IMR-90 (cell line): ENCODE measurements around the gene RAP2C. TPM values are rescaled to one million over a fixed set of nuclear protein-coding genes. Genes with fewer than 3 reads are reported as not detected.

ENCODE experiments used
- ATAC-seq: fragments of 200-7000 bp; cut with Tn5 transposase; 2 replicates; pipeline ENCODE4 v1.9.1; 2020; ENCODE audit warnings: low read depth, mild to moderate bottlenecking, moderate library complexity
- BruUV-seq: library from RNA; stranded (reverse); fragments of 400-500 nt; replicated peaks from 2 replicates; lab custom pipeline; 2021; lab: Mats Ljungman, UMichigan
- CTCF ChIA-PET: fragments of 300-600 bp; formaldehyde crosslinking; extraction: SDS; loops from one replicate; lab custom pipeline; 2021; ENCODE audit warnings: antibody characterized with exemption; lab: Yijun Ruan, JAX
- POLR2A ChIA-PET: fragments of 300-600 bp; sonication (Branson Sonifier 250); formaldehyde crosslinking; loops from one replicate; lab custom pipeline; 2022; ENCODE audit warnings: antibody characterized with exemption; ENCODE audit not compliant: unreplicated experiment; lab: Charles Lee
- DNase-seq: peaks from one replicate; pipeline ENCODE4 v3.0.0; 2013
- H2AFZ ChIP-seq: replicated peaks from 2 replicates; pipeline ENCODE3; 2013; ENCODE audit warnings: low read length, mild to moderate bottlenecking; ENCODE audit not compliant: poor library complexity
- H2AK5ac ChIP-seq: 2 replicates; pipeline ENCODE4 v1.6.1; 2013; ENCODE audit warnings: low read depth, low read length, inconsistent platforms
- H2AK9ac ChIP-seq: replicated peaks from 2 replicates; pipeline ENCODE3; 2013; ENCODE audit warnings: mild to moderate bottlenecking, low read depth, low read length, moderate library complexity; ENCODE audit not compliant: poor library complexity
- H2BK120ac ChIP-seq: 2 replicates; pipeline ENCODE4 v1.6.1; 2013; ENCODE audit warnings: low read depth, low read length, inconsistent platforms
- H2BK15ac ChIP-seq: 3 replicates; pipeline ENCODE4 v1.6.1; 2013; ENCODE audit warnings: low read depth, low read length, inconsistent platforms
- H2BK20ac ChIP-seq: 2 replicates; pipeline ENCODE4 v1.6.1; 2013; ENCODE audit warnings: low read depth, mild to moderate bottlenecking, inconsistent platforms, low read length, moderate library complexity
- H2BK5ac ChIP-seq: 2 replicates; pipeline ENCODE4 v1.6.1; 2013; ENCODE audit warnings: mild to moderate bottlenecking, low read depth, low read length, inconsistent platforms; ENCODE audit not compliant: poor library complexity, severe bottlenecking
- H3K14ac ChIP-seq: replicated peaks from 2 replicates; pipeline ENCODE4 v1.6.1; 2013; ENCODE audit warnings: low read depth, low read length, inconsistent platforms
- H3K18ac ChIP-seq: 2 replicates; pipeline ENCODE4 v1.6.1; 2013; ENCODE audit warnings: low read depth, low read length, control low read depth
- H3K23ac ChIP-seq: 2 replicates; pipeline ENCODE4 v1.6.1; 2013; ENCODE audit warnings: low read depth, low read length, inconsistent platforms
- H3K27ac ChIP-seq: 2 replicates; pipeline ENCODE4 v1.5.1; 2013; ENCODE audit warnings: mild to moderate bottlenecking, control low read depth, low read length; ENCODE audit not compliant: insufficient read depth
- H3K27me3 ChIP-seq: 2 replicates; pipeline ENCODE4 v1.6.1; 2013; ENCODE audit warnings: low read length; ENCODE audit not compliant: control insufficient read depth, insufficient read depth
- H3K36me3 ChIP-seq: 2 replicates; pipeline ENCODE4 v1.6.1; 2013; ENCODE audit warnings: low read length, mixed read lengths; ENCODE audit not compliant: control insufficient read depth, insufficient read depth
- H3K4ac ChIP-seq: 2 replicates; pipeline ENCODE4 v1.6.1; 2013; ENCODE audit warnings: low read depth, low read length, inconsistent platforms
- H3K4me1 ChIP-seq: 2 replicates; pipeline ENCODE4 v1.6.1; 2013; ENCODE audit warnings: low read length, mixed read lengths; ENCODE audit not compliant: control insufficient read depth, insufficient read depth
- H3K4me2 ChIP-seq: 2 replicates; pipeline ENCODE4 v1.6.1; 2013; ENCODE audit warnings: low read depth, mild to moderate bottlenecking, control low read depth, low read length, moderate library complexity
- H3K4me3 ChIP-seq: 2 replicates; pipeline ENCODE4 v1.5.1; 2013; ENCODE audit warnings: low read depth, mild to moderate bottlenecking, control low read depth, low read length, moderate library complexity; ENCODE audit not compliant: insufficient read depth
- H3K56ac ChIP-seq: 2 replicates; pipeline ENCODE4 v1.6.1; 2013; ENCODE audit warnings: low read length, inconsistent platforms; ENCODE audit not compliant: insufficient read depth; ENCODE audit errors: extremely low read depth
- H3K79me1 ChIP-seq, 2 experiments: 2 replicates each; pipeline ENCODE4 v1.6.1; 2013; ENCODE audit warnings: low read length in 2 of 2, inconsistent platforms in 1 of 2, low read depth in 1 of 2
- H3K9ac ChIP-seq: 2 replicates; pipeline ENCODE4 v1.6.1; 2013; ENCODE audit warnings: low read depth, low read length, control low read depth
- H3K9me1 ChIP-seq: 2 replicates; pipeline ENCODE4 v1.6.1; 2013; ENCODE audit warnings: low read length, inconsistent platforms; ENCODE audit not compliant: insufficient read depth
- H3K9me3 ChIP-seq: 2 replicates; pipeline ENCODE4 v1.6.1; 2013; ENCODE audit warnings: low read length; ENCODE audit not compliant: control insufficient read depth, insufficient read depth
- H4K20me1 ChIP-seq: 2 replicates; pipeline ENCODE4 v1.6.1; 2013; ENCODE audit warnings: low read length, inconsistent platforms; ENCODE audit not compliant: insufficient read depth
- H4K5ac ChIP-seq: 2 replicates; pipeline ENCODE4 v1.6.1; 2013; ENCODE audit warnings: mild to moderate bottlenecking, low read depth, low read length, control low read depth
- H4K8ac ChIP-seq, 2 experiments: 2 replicates each; pipeline ENCODE4 v1.6.1; 2013; ENCODE audit warnings: low read depth in 2 of 2, low read length in 2 of 2, control low read depth in 1 of 2, inconsistent platforms in 1 of 2
- H4K91ac ChIP-seq: 2 replicates; pipeline ENCODE4 v1.6.1; 2013; ENCODE audit warnings: low read depth, low read length, inconsistent platforms; ENCODE audit not compliant: insufficient read depth
- BHLHE40 ChIP-seq: fragments of 150-350 bp; IDR thresholded peaks from 2 replicates; pipeline ENCODE4 v1.6.1; 2016; ENCODE audit warnings: mild to moderate bottlenecking, low read depth, low read length
- POLR2A ChIP-seq: IDR thresholded peaks from 2 replicates; pipeline ENCODE4 v1.6.1; 2012; ENCODE audit warnings: mild to moderate bottlenecking, low read depth, low read length
- RAD21 ChIP-seq: IDR thresholded peaks from 2 replicates; pipeline ENCODE4 v1.6.1; 2012; ENCODE audit warnings: low read length, improper control_type of control experiment
- RCOR1 ChIP-seq: IDR thresholded peaks from 2 replicates; pipeline ENCODE4 v1.6.1; 2012; ENCODE audit warnings: mild to moderate bottlenecking, low read length, improper control_type of control experiment; ENCODE audit not compliant: insufficient replicate concordance
- RFX5 ChIP-seq: IDR thresholded peaks from 2 replicates; pipeline ENCODE4 v1.8.0; 2012; ENCODE audit warnings: low read depth, mild to moderate bottlenecking, low read length, moderate library complexity
- WGBS, 2 experiments: methylation state at CpG; one replicate each; pipeline versions ENCODE4 v1.1.5 to v1.1.7; 2013; ENCODE audit warnings: missing lambda C conversion rate in 2 of 2; ENCODE audit not compliant: insufficient read length in 1 of 2; ENCODE audit errors: extremely low coverage in 2 of 2; 5-methylcytosine and 5-hydroxymethylcytosine counted together
- dilution Hi-C: fragments of 300-500 bp; cut with HindIII; formaldehyde crosslinking; loops from one replicate; pipeline ENCODE4 v1.14.3; 2018; ENCODE audit warnings: low sequenced_read_pairs; ENCODE audit not compliant: unreplicated experiment
- in situ Hi-C: fragments of 300-500 bp; cut with MboI; formaldehyde crosslinking; loops from 3 replicates; pipeline ENCODE4 v1.14.3; 2019; ENCODE audit warnings: low sequenced_read_pairs, inconsistent platforms, mixed read lengths
- intact Hi-C: fragments of 100-400 bp; cut with micrococcal nuclease; formaldehyde crosslinking; loops from 2 replicates; pipeline ENCODE4 v1.10.0; 2022
- polyA plus RNA-seq, 3 experiments: library from polyadenylated mRNA; depleted of rRNA; stranded (reverse); fragments of >200 nt; gene quantifications; 2 replicates each; pipeline ENCODE4 v1.2.3, GENCODE V29; 2012; ENCODE audit warnings: low replicate concordance in 1 of 3
- total RNA-seq: library from RNA; depleted of rRNA; stranded (reverse); fragments of >200 nt; gene quantifications from 2 replicates; pipeline ENCODE4 v1.2.3, GENCODE V29; 2012; rRNA removed

The RAP2C gene
- total and polyA plus RNA-seq, 2 of the 4 experiments (the other 2 are of a cell fraction): 7.6 to 24.9 TPM

- BruUV-seq: no TSS peak
- 33% methylated on average over 2 of the region's 4 CpGs; no CpG with 5 or more reads in 1 of the 2 experiments for WGBS, 2 experiments
- no peaks in the 10 kb centered on the region for H4K20me1 ChIP-seq
Measured at GRCh38 chrX:132153166-132153565, 66.1 kb downstream of the RAP2C start.

More at GRCh38 chrX:132153166-132153565, 66.1 kb downstream of the RAP2C start:
- no peak overlapping the region for H4K91ac ChIP-seq
- in situ Hi-C loops (no loop called here), intact Hi-C loops (no loop called here), dilution Hi-C loops (no loop called here)
- no peaks in the 10 kb centered on the region for H3K9me3 ChIP-seq
- DNase-seq (no peak), ATAC-seq (no peak)
- no peaks in the 10 kb centered on the region for H3K4me1 ChIP-seq
- H3K56ac ChIP-seq: no peak overlapping the region
- ChIA-PET CTCF (no interaction called here), POLR2A (no interaction called here)
- H3K79me1 ChIP-seq: no peaks in the 10 kb centered on the region
- no peaks in the 10 kb centered on the region for H3K27me3 ChIP-seq
- no peak overlapping the region for H2BK20ac ChIP-seq
- H3K9ac ChIP-seq: no peak overlapping the region
- no peaks in the 10 kb centered on the region for H3K36me3 ChIP-seq
- H4K5ac ChIP-seq: no peak overlapping the region
- no peak for TF ChIP-seq RCOR1
- no peak for TF ChIP-seq BHLHE40
- TF ChIP-seq POLR2A: no peak
- TF ChIP-seq RAD21: no peak
- no peak for TF ChIP-seq RFX5
- no peak overlapping the region for H3K4ac ChIP-seq
- H2BK15ac ChIP-seq: no peak overlapping the region
- H2AK5ac ChIP-seq: no peak overlapping the region
- H3K23ac ChIP-seq: no peak overlapping the region
- H2AFZ ChIP-seq: no peak overlapping the region
- H3K4me3 ChIP-seq: no peak overlapping the region
- no peak overlapping the region for H3K27ac ChIP-seq
- H2AK9ac ChIP-seq: no peak overlapping the region
- no peak overlapping the region for H2BK120ac ChIP-seq
- no peak overlapping the region for H4K8ac ChIP-seq
- no peak overlapping the region for H3K18ac ChIP-seq
- no peak overlapping the region for H2BK5ac ChIP-seq
- no peak overlapping the region for H3K4me2 ChIP-seq
- H3K14ac ChIP-seq: no peak overlapping the region
- H3K9me1 ChIP-seq: no peaks in the 10 kb centered on the region

Other genes starting within 250 kb of the RAP2C start
- gene STK26, start 196.1 kb downstream of the RAP2C start, total RNA-seq: 0.18 and 0.28 TPM in 2 replicates
- 0.09 and 0.17 TPM in 2 replicates for gene STK26, start 196.1 kb downstream of the RAP2C start, polyA plus RNA-seq (2012; rRNA removed)
- not detected in 2 replicates for gene FRMD7, start 91.4 kb downstream of the RAP2C start, total RNA-seq
- not detected in 2 replicates for gene FRMD7, start 91.4 kb downstream of the RAP2C start, polyA plus RNA-seq (2012; rRNA removed)